ENCODE measurements around the gene HSPB8. TPM values are rescaled to one million over a fixed set of nuclear protein-coding genes. Genes with fewer than 3 reads are reported as not detected.

Gene HSPB8
- 0.77 and 0.98 TPM in 2 replicates for total RNA-seq

GRCh38 chr12:119178544-119179334 lies at the start of gene HSPB8:
TSS of gene HSPB8 (plus strand) at chr12:119178931. CDS start at chr12:119179313, 382 bp downstream.

Other genes starting within 250 kb of the HSPB8 start
- gene SRRM4, start 197.4 kb upstream of the HSPB8 start, total RNA-seq = not detected in 2 replicates
- gene CCDC60, start 155.8 kb downstream of the HSPB8 start, total RNA-seq = not detected in 2 replicates

Data from dermis lymphatic vessel endothelial cell (primary cell).